Measurements from ENCODE around the gene SASH3.

DNA sequence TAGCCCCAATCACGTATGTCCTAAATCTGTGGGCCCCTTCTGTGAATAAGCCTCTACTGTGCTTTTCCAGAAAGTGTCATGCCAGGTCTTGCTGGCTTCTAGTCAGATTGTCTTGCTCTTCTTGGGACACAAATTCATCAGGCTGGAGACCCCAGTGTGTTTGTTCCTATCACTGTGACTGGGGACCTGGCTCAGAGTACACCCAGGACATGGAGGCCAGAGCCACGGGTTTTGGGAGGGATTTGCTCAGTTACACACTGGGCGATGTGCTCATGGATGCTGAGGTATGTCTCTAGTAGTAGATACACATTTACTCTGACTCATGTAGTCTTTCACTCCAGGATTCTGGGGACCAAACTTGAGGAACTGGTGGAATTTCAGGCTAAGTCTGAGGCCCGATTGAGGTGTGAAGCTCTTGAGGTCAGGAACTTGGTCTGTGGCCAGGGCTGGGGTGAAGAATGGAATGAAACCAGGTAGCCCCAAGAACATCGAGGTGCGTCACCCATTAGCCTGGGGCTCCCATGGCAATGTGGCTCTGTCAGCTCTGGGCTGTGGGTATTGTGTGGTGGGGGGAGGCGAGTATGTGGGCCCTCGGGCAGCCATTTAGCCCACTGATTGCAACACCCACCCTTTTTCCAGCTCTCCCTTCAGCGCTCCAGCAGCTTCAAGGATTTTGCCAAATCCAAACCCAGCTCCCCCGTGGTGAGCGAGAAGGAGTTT is 7.7 kb downstream of the SASH3 start:
- TF ChIP-seq CEBPB (IDR thresholded peaks at IDR 0.05; ENCODE audit: low read depth) (no peak), SP1 (IDR thresholded peaks at IDR 0.05; ENCODE audit: low read depth) (no peak), RAD21 (IDR thresholded peaks at IDR 0.05; ENCODE audit: low read depth) (no peak)

All from HCT116 (cell line).